Osteocyte (in vitro differentiated cells): ENCODE measurements around the gene NAPA. TPM values are rescaled to one million over a fixed set of nuclear protein-coding genes. Genes with fewer than 3 reads are reported as not detected.

Experiments used
- DNase-seq: peaks from one replicate; pipeline ENCODE4 v3.0.0; 2021; ENCODE audit warnings: mixed read lengths; ENCODE audit not compliant: unreplicated experiment; ENCODE audit errors: extremely low spot score
- H3K27ac Mint-ChIP-seq: one replicate; pipeline ENCODE4 v1.8.0; 2021; ENCODE audit warnings: mild to moderate bottlenecking, mixed read lengths; ENCODE audit not compliant: unreplicated experiment
- H3K27me3 Mint-ChIP-seq: one replicate; pipeline ENCODE4 v1.8.0; 2021; ENCODE audit warnings: mixed read lengths; ENCODE audit not compliant: unreplicated experiment
- H3K36me3 Mint-ChIP-seq: one replicate; pipeline ENCODE4 v1.8.0; 2021; ENCODE audit warnings: mixed read lengths; ENCODE audit not compliant: unreplicated experiment
- H3K4me1 Mint-ChIP-seq: one replicate; pipeline ENCODE4 v1.8.0; 2021; ENCODE audit warnings: mixed read lengths; ENCODE audit not compliant: unreplicated experiment
- H3K4me3 Mint-ChIP-seq: one replicate; pipeline ENCODE4 v1.8.0; 2021; ENCODE audit warnings: mild to moderate bottlenecking, moderate library complexity, mixed read lengths; ENCODE audit not compliant: unreplicated experiment
- H3K9me3 Mint-ChIP-seq: one replicate; pipeline ENCODE4 v1.8.0; 2021; ENCODE audit warnings: mixed read lengths; ENCODE audit not compliant: unreplicated experiment
- total RNA-seq: library from RNA; stranded (reverse); gene quantifications from 2 replicates; pipeline ENCODE4 v1.2.1, GENCODE V29; 2021
- TF ChIP-seq, protein P1 (sequence below): fragments of 200-600 bp; sonication (generic); IDR thresholded peaks from 2 replicates; pipeline ENCODE4 v1.5.0; 2021; ENCODE audit warnings: antibody characterized with exemption, mild to moderate bottlenecking, moderate library complexity

NAPA gene
- total RNA-seq, 1 donor from 2014 or later = 104 TPM

DNA sequence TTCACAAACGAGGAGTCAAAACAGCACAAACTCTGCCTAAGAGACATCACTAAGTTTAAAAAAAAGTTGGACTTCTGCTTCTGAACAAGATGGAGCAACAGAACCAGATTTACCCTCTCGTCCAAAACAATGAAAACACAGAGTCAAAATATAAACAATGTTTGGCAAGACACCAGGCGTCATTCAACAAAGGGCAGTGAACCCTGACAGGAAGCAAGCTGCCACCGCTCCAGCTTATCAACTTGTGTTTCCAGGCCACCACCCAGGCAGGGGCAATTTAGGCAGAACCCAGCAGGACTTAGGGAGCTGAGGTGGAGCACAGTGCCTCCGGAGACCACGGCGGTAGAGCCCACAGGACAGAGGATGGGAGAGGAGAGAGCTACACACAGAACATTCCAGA is 8.6 kb upstream of the NAPA start:
- Mint-ChIP-seq H3K27me3 (peaks cover 26% of the 10 kb centered on the region), H3K4me1 (no peaks in the 10 kb centered on the region), H3K27ac (no peak overlapping the region), H3K36me3 (no peaks in the 10 kb centered on the region), H3K9me3 (no peaks in the 10 kb centered on the region), H3K4me3 (no peak overlapping the region)
- no peak for DNase-seq
- TF ChIP-seq, protein P1, sequence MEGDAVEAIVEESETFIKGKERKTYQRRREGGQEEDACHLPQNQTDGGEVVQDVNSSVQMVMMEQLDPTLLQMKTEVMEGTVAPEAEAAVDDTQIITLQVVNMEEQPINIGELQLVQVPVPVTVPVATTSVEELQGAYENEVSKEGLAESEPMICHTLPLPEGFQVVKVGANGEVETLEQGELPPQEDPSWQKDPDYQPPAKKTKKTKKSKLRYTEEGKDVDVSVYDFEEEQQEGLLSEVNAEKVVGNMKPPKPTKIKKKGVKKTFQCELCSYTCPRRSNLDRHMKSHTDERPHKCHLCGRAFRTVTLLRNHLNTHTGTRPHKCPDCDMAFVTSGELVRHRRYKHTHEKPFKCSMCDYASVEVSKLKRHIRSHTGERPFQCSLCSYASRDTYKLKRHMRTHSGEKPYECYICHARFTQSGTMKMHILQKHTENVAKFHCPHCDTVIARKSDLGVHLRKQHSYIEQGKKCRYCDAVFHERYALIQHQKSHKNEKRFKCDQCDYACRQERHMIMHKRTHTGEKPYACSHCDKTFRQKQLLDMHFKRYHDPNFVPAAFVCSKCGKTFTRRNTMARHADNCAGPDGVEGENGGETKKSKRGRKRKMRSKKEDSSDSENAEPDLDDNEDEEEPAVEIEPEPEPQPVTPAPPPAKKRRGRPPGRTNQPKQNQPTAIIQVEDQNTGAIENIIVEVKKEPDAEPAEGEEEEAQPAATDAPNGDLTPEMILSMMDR = no peak

DNA sequence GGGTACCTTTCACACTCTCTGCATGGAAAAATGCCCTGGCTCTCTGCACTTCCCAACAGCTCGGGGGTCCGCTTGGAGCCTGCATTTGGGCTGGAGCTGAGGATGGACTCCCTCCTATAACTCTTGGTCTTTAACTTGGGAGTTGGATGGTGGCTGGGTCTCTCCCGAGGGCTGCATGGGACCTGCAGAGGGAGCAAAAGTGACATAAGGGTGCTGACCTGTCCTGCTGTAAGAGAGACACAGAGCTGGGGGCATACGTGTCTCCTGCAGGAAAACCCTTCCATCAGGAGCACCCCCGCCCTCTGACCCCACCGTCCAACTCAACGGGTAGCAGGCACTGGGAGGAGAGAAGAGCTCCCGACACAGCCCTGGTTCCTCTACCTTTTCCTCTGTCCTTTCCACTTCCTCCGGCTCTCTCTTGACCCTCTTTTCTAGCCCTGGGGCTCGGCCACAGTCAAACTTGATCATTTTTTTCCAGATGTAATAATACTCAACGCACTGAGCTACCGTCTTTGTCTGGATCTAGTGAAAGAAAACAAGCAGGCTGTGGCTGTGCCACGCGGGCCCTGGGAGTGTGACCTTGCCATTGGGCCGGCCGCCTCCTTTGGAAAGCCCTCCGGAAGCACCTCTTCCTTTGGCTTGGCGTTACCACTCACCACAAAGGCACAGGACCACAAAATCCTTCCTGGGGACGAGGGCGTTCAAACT is 6.8 kb upstream of the NAPA start:
- H3K4me1 Mint-ChIP-seq = no peaks in the 10 kb centered on the region
- no peaks in the 10 kb centered on the region for H3K9me3 Mint-ChIP-seq
- H3K36me3 Mint-ChIP-seq = no peaks in the 10 kb centered on the region
- DNase-seq = no peak
- TF ChIP-seq, protein P1 = no peak
- H3K4me3 Mint-ChIP-seq = no peak overlapping the region
- peaks cover 23% of the 10 kb centered on the region for H3K27me3 Mint-ChIP-seq
- no peak overlapping the region for H3K27ac Mint-ChIP-seq

DNA sequence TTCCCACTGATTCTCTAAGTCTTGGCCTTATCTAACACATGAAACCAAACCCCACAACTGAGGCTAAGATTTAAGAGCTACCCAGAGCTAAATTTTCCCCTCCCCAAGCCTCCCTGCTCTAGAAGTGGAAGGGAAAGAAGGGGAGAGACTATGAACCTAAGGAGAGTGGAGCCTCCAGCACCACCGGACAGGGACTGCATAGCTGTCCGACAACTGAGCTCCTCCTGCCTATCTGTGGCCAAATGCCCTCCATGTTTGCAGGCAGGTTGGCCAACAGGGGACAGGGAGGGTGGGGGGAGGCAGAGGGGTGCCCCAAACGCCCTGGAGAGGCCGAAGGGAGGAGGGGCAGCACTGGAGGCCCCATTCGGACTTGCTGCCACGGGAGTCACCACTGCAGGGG is 6.0 kb upstream of the NAPA start:
- TF ChIP-seq, protein P1 = no peak
- DNase-seq = no peak
- peaks cover 16% of the 10 kb centered on the region for H3K27me3 Mint-ChIP-seq
- H3K4me3 Mint-ChIP-seq = no peak overlapping the region
- H3K27ac Mint-ChIP-seq = no peak overlapping the region
- H3K9me3 Mint-ChIP-seq = no peaks in the 10 kb centered on the region
- H3K36me3 Mint-ChIP-seq = no peaks in the 10 kb centered on the region
- peaks cover 2% of the 10 kb centered on the region for H3K4me1 Mint-ChIP-seq

DNA sequence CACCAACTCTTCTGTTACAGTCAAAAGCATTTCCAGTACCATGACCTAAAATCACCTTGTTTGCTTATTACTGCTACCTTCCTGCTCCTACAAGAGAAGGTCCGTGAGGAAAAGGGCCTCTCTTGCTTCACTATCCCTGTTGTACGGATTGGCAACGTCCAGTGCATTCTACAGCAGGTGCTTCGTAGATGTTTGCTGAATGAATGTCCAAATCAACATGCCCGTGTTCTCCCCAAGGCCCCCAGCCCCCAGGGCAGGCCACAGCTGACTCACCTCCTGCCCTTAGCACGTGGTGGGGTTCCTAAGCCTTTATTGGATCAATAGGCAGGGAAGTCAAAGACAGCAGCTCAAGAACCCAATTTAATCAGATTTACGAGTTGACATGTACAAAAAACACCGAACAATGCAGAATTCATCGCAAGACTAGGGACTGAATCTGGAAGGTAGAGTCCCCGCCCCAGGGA is 5.5 kb upstream of the NAPA start:
- TF ChIP-seq, protein P1 = no peak
- DNase-seq = no peak
- Mint-ChIP-seq H3K27ac (no peak overlapping the region), H3K36me3 (no peaks in the 10 kb centered on the region), H3K4me1 (peaks cover 6% of the 10 kb centered on the region), H3K9me3 (no peaks in the 10 kb centered on the region), H3K27me3 (peaks cover 16% of the 10 kb centered on the region), H3K4me3 (no peak overlapping the region)

DNA sequence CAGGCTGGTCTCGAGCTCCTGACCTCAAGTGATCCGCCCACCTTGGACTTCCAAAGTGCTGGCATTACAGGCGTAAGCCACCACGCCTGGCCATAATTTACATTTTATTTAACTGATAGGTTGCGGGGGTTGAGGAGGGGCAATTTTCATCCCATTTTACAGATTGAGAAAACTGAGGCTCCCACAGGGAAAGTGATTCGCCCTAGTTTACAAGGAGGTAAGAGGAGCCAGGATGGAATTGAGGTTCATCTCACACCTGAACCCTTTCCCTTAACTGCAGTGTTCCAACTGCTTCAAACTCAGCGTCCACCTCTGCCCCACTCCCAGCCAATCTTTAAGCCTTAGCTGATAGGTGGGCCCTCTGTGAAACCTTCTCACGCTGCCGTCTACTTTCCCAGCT is 4.0 kb upstream of the NAPA start:
- peaks cover 16% of the 10 kb centered on the region for H3K4me1 Mint-ChIP-seq
- peaks cover 14% of the 10 kb centered on the region for H3K27me3 Mint-ChIP-seq

More for the DNA sequence above, 4.0 kb upstream of the NAPA start:
- TF ChIP-seq, protein P1 = no peak
- Mint-ChIP-seq H3K36me3 (no peaks in the 10 kb centered on the region), H3K4me3 (no peak overlapping the region), H3K9me3 (no peaks in the 10 kb centered on the region), H3K27ac (no peak overlapping the region)
- DNase-seq = no peak
